Panc1 (cell line): ENCODE data around the gene KRTAP4-12.

Experiments used
- CTCF ChIP-seq: fragments of 450-650 bp; IDR thresholded peaks from 2 replicates; pipeline ENCODE4 v1.5.1; 2017; ENCODE audit warnings: mild to moderate bottlenecking
- POLR2AphosphoS5 ChIP-seq: IDR thresholded peaks from 2 replicates; pipeline ENCODE4 v1.6.1; 2012; ENCODE audit warnings: mild to moderate bottlenecking, low read depth, low read length, moderate library complexity
- TCF7L2 ChIP-seq: IDR thresholded peaks from 2 replicates; pipeline ENCODE4 v1.6.1; 2011; ENCODE audit warnings: mild to moderate bottlenecking, low read depth, low read length, inconsistent platforms

GRCh38 chr17:41116297-41116696, 7.7 kb downstream of the KRTAP4-12 start:
- no peak for TF ChIP-seq CTCF
- TF ChIP-seq POLR2AphosphoS5, result no peak
- TF ChIP-seq TCF7L2, result no peak
